Measurements from ENCODE around the gene ZBTB47. TPM values are rescaled to one million over a fixed set of nuclear protein-coding genes. Genes with fewer than 3 reads are reported as not detected.

The ZBTB47 gene
- total and polyA plus RNA-seq, 2 donors (not counting 3 experiments of a cell fraction or from before 2014, with no cell fraction given): 10.6 to 14.5 TPM

DNA sequence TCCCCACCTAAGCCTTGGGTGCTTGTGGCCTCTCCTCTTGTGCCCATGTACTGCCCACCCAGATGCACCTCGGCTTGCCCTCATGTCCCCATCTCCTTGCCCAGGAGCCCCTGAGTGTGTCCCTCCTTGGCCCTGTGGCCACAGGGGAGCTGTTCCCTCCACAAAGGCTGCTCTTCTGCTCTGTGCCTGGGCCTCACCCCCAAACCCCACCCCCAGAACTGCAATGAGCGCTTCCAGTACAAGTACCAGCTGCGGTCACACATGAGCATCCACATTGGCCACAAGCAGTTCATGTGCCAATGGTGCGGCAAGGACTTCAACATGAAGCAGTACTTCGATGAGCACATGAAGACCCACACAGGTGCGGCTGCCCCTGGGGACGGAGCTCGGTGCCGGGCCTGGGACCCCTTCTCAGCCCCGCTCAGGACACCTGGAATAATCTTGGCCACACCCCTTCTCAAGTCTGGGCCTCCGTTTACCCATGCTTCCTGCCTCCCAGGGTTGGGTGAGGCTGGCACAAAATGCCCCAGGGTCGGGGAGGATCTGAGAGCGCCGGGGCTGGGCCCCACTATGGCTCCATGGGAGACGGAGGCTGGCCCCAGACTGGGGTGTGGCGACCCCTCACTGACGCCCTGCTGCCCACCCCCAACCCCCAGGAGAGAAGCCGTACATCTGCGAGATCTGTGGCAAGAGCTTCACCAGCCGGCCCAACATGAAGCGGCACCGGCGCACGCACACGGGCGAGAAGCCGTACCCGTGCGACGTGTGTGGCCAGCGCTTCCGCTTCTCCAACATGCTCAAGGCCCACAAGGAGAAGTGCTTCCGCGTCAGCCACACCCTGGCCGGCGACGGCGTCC, 10.3 kb downstream of the ZBTB47 start:
- dilution Hi-C loops (cut with MboI; ENCODE audit: extremely low pct_ligation_motif_present, low sequenced_read_pairs) (no loop called here), intact Hi-C loops (cut with micrococcal nuclease) (no loop called here)
- TF ChIP-seq FOS (IDR thresholded peaks at IDR 0.05; ENCODE audit: borderline replicate concordance, insufficient read depth, low read length) (no peak), MYC (IDR thresholded peaks at IDR 0.05; ENCODE audit: low read depth, low read length) (no peak), GATA2 (IDR thresholded peaks at IDR 0.05; ENCODE audit: insufficient read depth, insufficient read length, low read depth, low read length) (no peak), EZH2 (IDR thresholded peaks at IDR 0.05; ENCODE audit: borderline replicate concordance, low read depth, low read length, severe bottlenecking) (no peak), POLR2AphosphoS5 (IDR thresholded peaks at IDR 0.05; ENCODE audit: insufficient read depth, low read depth, low read length) (no peak), POLR2A (IDR thresholded peaks at IDR 0.05; ENCODE audit: low read depth, low read length) (no peak), JUN (IDR thresholded peaks at IDR 0.05; ENCODE audit: borderline replicate concordance, insufficient read depth, insufficient read length, low read depth) (no peak)
- TF ChIP-seq, protein P1, sequence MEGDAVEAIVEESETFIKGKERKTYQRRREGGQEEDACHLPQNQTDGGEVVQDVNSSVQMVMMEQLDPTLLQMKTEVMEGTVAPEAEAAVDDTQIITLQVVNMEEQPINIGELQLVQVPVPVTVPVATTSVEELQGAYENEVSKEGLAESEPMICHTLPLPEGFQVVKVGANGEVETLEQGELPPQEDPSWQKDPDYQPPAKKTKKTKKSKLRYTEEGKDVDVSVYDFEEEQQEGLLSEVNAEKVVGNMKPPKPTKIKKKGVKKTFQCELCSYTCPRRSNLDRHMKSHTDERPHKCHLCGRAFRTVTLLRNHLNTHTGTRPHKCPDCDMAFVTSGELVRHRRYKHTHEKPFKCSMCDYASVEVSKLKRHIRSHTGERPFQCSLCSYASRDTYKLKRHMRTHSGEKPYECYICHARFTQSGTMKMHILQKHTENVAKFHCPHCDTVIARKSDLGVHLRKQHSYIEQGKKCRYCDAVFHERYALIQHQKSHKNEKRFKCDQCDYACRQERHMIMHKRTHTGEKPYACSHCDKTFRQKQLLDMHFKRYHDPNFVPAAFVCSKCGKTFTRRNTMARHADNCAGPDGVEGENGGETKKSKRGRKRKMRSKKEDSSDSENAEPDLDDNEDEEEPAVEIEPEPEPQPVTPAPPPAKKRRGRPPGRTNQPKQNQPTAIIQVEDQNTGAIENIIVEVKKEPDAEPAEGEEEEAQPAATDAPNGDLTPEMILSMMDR (IDR thresholded peaks at IDR 0.05; ENCODE audit: extremely low read depth in 1 of 2, insufficient read depth in 1 of 2, low read depth in 1 of 2, low read length in 2 of 2): no peak
- TF ChIP-seq, protein P2, sequence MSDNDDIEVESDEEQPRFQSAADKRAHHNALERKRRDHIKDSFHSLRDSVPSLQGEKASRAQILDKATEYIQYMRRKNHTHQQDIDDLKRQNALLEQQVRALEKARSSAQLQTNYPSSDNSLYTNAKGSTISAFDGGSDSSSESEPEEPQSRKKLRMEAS (IDR thresholded peaks at IDR 0.05; ENCODE audit: insufficient read depth, insufficient read length): no peak
- no TSS peak for BruUV-seq (replicated peaks)
- H2AFZ ChIP-seq (ENCODE audit: low read depth, low read length): no peak overlapping the region
- ChIA-PET CTCF (no interaction called here), POLR2A (no interaction called here)
- H3K79me2 ChIP-seq (ENCODE audit: control insufficient read depth, insufficient read depth, low read length): no peaks in the 10 kb centered on the region
- H3K4me2 ChIP-seq (ENCODE audit: insufficient read depth, low read length): no peak overlapping the region
- no peaks in the 10 kb centered on the region for H3K27me3 ChIP-seq (ENCODE audit: control insufficient read depth in 2 of 2, insufficient read depth in 2 of 2, low read length in 2 of 2)
- no peaks in the 10 kb centered on the region for H4K20me1 ChIP-seq (replicated peaks; ENCODE audit: control insufficient read depth, extremely low read depth, insufficient read depth, low read length)
- no peak overlapping the region for H3K4me3 ChIP-seq (replicated peaks in 1 of 3; ENCODE audit: insufficient read depth in 1 of 3, low read depth in 1 of 3, low read length in 3 of 3)
- H3K9me1 ChIP-seq (replicated peaks; ENCODE audit: control insufficient read depth, extremely low read depth, insufficient read depth, low read length): no peaks in the 10 kb centered on the region
- FAIRE-seq: no peak
- H3K9ac ChIP-seq (replicated peaks; ENCODE audit: extremely low read depth, insufficient read depth, low read length): no peak overlapping the region
- H3K9me3 ChIP-seq (replicated peaks; ENCODE audit: control insufficient read depth, insufficient read depth, low read length): no peaks in the 10 kb centered on the region
- H3K36me3 ChIP-seq (ENCODE audit: control insufficient read depth in 2 of 2, extremely low read depth in 1 of 2, insufficient read depth in 2 of 2, low read length in 2 of 2): peaks cover 0 to 3% of the 10 kb centered on the region in 2 experiments
- H3K27ac ChIP-seq (ENCODE audit: insufficient read depth, low read depth, low read length): no peak overlapping the region
- DNase-seq (ENCODE audit: low read depth, low spot score): no peak
- no peaks in the 10 kb centered on the region for H3K4me1 ChIP-seq (ENCODE audit: control insufficient read depth, extremely low read depth, insufficient read depth, low read length)
